ENCODE data around the gene MYH7B. TPM values are rescaled to one million over a fixed set of nuclear protein-coding genes. Genes with fewer than 3 reads are reported as not detected.

Gene MYH7B
- total and polyA plus RNA-seq, 2 experiments from 2014 or later: 0.10 to 1.1 TPM

GRCh38 chr20:34923414-34923813 lies 32.3 kb upstream of the MYH7B start:
- Mint-ChIP-seq H3K27ac (no peak overlapping the region), H3K9me3 (no peaks in the 10 kb centered on the region), H3K4me1 (no peaks in the 10 kb centered on the region), H3K36me3 (ENCODE audit: low read depth) (peaks cover 25% of the 10 kb centered on the region), H3K27me3 (ENCODE audit: insufficient read depth, low read depth, poor library complexity) (peaks cover 3% of the 10 kb centered on the region), H3K4me3 (no peak overlapping the region)
- no peaks in the 10 kb centered on the region for H3K4me1 ChIP-seq (ENCODE audit: insufficient read depth)
- no peak overlapping the region for H3K4me2 ChIP-seq
- peaks cover 8% of the 10 kb centered on the region; the same call in 1 of the 2 replicates for H3K9me2 ChIP-seq (ENCODE audit: insufficient read depth)
- no peaks in the 10 kb centered on the region for H3K27me3 ChIP-seq (ENCODE audit: insufficient read depth)
- ATAC-seq (no peak), DNase-seq (ENCODE audit: low spot score) (no peak)
- no peak overlapping the region for H3K4me3 ChIP-seq
- H3K27ac ChIP-seq (ENCODE audit: low read depth): no peak overlapping the region
- TF ChIP-seq NANOG (IDR thresholded peaks at IDR 0.05; ENCODE audit: borderline replicate concordance): no peak
- TF ChIP-seq JUNB (IDR thresholded peaks at IDR 0.05; ENCODE audit: unreplicated experiment): no peak
- TF ChIP-seq ETS1 (IDR thresholded peaks at IDR 0.05): no peak
- no peak for TF ChIP-seq ZNF462 (CRISPR knock-in tag; IDR thresholded peaks at IDR 0.05)
- TF ChIP-seq ZNF331 (CRISPR knock-in tag; IDR thresholded peaks at IDR 0.05; ENCODE audit: low read depth): no peak
- no peak for TF ChIP-seq REST (IDR thresholded peaks at IDR 0.05; ENCODE audit: unreplicated experiment)
- H4K20me1 ChIP-seq (replicated peaks; ENCODE audit: insufficient read depth): no peaks in the 10 kb centered on the region
- no peaks in the 10 kb centered on the region for H3K79me2 ChIP-seq (replicated peaks; ENCODE audit: insufficient read depth)
- no peaks in the 10 kb centered on the region for H3F3A ChIP-seq (replicated peaks; ENCODE audit: low read depth)
- H2AFZ ChIP-seq: no peak overlapping the region
- H3K36me3 ChIP-seq (ENCODE audit: insufficient read depth): peaks cover 15% of the 10 kb centered on the region

Measured in GM23338 (cell line).